Sigmoid colon (tissue), 7 donors: ENCODE measurements around the gene TMEM94. TPM values are rescaled to one million over a fixed set of nuclear protein-coding genes. Genes with fewer than 3 reads are reported as not detected.

Source experiments
- DNase-seq: peaks from one replicate; pipeline ENCODE4 v3.0.0-alpha.2; 2019
- H3K27ac ChIP-seq, 4 donors: fragments of 200-600 bp; sonication (generic); one replicate each; pipeline ENCODE4 v1.5.1; 2016 to 2019; ENCODE audit warnings: mild to moderate bottlenecking in 1 of 4
- H3K27me3 ChIP-seq, 3 donors: fragments of 200-600 bp; sonication (generic); one replicate each; pipeline ENCODE4 v1.5.1; 2019; ENCODE audit warnings: mild to moderate bottlenecking in 1 of 3
- H3K36me3 ChIP-seq, 4 donors: fragments of 200-600 bp; sonication (generic); one replicate each; pipeline ENCODE4 v1.5.1; 2016 to 2019
- H3K4me1 ChIP-seq, 4 donors: fragments of 200-600 bp; sonication (generic); one replicate each; pipeline ENCODE4 v1.5.1; 2017 to 2019
- H3K4me3 ChIP-seq, 4 donors: fragments of 200-600 bp; sonication (generic); one replicate each; pipeline ENCODE4 v1.5.1; 2017 to 2019; ENCODE audit warnings: mild to moderate bottlenecking in 2 of 4, moderate library complexity in 1 of 4
- H3K9me3 ChIP-seq, 4 donors: fragments of 200-600 bp in 3 of 4; sonication (generic) in 3 of 4; one replicate each; pipeline versions ENCODE4 v1.5.1 to v1.6.1; 2013 to 2019
- EP300 ChIP-seq, 4 donors: sonication (generic); formaldehyde crosslinking; IDR thresholded peaks; one replicate each; pipeline ENCODE4 v1.6.1; 2017; ENCODE audit warnings: antibody characterized with exemption in 4 of 4
- POLR2A ChIP-seq, 2 donors: fragments of 450-650 bp; IDR thresholded peaks; one replicate each; pipeline ENCODE4 v1.6.1; 2016; ENCODE audit warnings: antibody characterized with exemption in 2 of 2, mild to moderate bottlenecking in 2 of 2, moderate library complexity in 2 of 2
- POLR2AphosphoS5 ChIP-seq, 4 donors: sonication (generic); formaldehyde crosslinking; IDR thresholded peaks; one replicate each; pipeline ENCODE4 v1.6.1; 2017; ENCODE audit warnings: antibody characterized with exemption in 4 of 4
- WGBS, 2 donors: extraction: QIAGEN DNeasy Blood & Tissue Kit; methylation state at CpG; one replicate each; pipeline ENCODE4 v1.1.7; 2013; 5-methylcytosine and 5-hydroxymethylcytosine counted together
- intact Hi-C: fragments of 100-400 bp; cut with DNase I; formaldehyde crosslinking; loops from one replicate; pipeline ENCODE4 v1.15.1; 2023
- polyA plus RNA-seq, 3 donors: library from polyadenylated mRNA; stranded (reverse); fragments of 200-250 nt; gene quantifications; one replicate each; pipeline ENCODE4 v1.2.3, GENCODE V29; 2013
- total RNA-seq, 4 donors: library from RNA; depleted of rRNA; stranded (reverse); fragments of >200 nt; gene quantifications; one replicate each; pipeline ENCODE4 v1.1.0, GENCODE V29; 2016
- TF ChIP-seq, protein P1 (sequence below), 4 experiments: fragments of 450-650 bp in 3 of 4; fragments of 200-600 bp in 1 of 4; IDR thresholded peaks; one replicate each; pipeline ENCODE4 v1.5.1; 2016 to 2019; ENCODE audit warnings: antibody characterized with exemption in 4 of 4, mild to moderate bottlenecking in 3 of 4, moderate library complexity in 2 of 4
- donor health status: healthy with polysubstance abuse.
- donor health status: Bipolar disorder and iron deficiency.
- donor health status: healthy.

TMEM94 gene
- total and polyA plus RNA-seq, 7 donors, result 6.2 to 74.8 (median 31.3) TPM

DNA sequence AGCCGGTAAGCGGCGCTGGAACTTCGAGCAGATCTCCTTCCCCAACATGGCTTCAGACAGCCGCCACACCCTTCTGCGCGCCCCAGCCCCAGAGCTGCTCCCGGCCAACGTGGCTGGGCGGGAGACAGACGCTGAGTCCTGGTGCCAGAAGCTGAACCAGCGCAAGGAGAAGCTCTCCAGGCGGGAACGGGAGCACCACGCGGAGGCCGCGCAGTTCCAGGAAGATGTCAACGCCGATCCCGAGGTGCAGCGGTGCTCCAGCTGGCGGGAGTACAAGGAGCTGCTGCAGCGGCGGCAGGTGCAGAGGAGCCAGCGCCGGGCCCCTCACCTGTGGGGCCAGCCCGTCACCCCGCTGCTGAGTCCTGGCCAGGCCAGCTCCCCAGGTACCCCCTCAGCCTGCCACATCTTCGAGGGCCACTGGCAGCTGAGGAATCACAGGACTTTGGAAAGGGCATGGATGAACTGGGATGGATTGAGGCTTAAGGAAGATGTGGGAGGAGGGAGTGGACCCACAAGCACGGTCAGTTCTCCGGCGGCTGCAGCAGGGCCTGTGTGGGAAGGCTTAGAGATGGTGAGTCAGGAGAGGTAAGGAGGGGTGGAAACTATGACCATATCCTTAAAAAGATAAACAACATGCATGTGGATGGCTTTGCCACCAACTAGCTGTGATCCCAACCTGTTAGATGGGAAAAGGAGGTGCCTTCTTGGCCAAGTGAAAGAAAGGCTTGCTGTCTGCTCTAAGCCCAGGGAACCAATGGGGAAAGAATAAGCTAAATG lies 65.7 kb downstream of the TMEM94 start:
- no peak for DNase-seq
- TF ChIP-seq POLR2A (IDR thresholded peaks at IDR 0.05), result no peak
- TF ChIP-seq EP300 (IDR thresholded peaks at IDR 0.05), result no peak
- TF ChIP-seq, protein P1, sequence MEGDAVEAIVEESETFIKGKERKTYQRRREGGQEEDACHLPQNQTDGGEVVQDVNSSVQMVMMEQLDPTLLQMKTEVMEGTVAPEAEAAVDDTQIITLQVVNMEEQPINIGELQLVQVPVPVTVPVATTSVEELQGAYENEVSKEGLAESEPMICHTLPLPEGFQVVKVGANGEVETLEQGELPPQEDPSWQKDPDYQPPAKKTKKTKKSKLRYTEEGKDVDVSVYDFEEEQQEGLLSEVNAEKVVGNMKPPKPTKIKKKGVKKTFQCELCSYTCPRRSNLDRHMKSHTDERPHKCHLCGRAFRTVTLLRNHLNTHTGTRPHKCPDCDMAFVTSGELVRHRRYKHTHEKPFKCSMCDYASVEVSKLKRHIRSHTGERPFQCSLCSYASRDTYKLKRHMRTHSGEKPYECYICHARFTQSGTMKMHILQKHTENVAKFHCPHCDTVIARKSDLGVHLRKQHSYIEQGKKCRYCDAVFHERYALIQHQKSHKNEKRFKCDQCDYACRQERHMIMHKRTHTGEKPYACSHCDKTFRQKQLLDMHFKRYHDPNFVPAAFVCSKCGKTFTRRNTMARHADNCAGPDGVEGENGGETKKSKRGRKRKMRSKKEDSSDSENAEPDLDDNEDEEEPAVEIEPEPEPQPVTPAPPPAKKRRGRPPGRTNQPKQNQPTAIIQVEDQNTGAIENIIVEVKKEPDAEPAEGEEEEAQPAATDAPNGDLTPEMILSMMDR (IDR thresholded peaks at IDR 0.05), result no peak
- no peak for TF ChIP-seq POLR2AphosphoS5 (IDR thresholded peaks at IDR 0.05)
- intact Hi-C loops, result no loop called here
- 91 to 94% methylated on average over 33 of the region's 33 CpGs for WGBS, 2 donors
- Histone ChIP-seq H3K36me3 (peaks cover 0 to 15% (median 0%) of the 10 kb centered on the region in 4 donors), H3K4me1 (peaks cover 0 to 32% (median 28%) of the 10 kb centered on the region in 4 donors), H3K4me3 (no peak overlapping the region), H3K27me3 (peaks cover 0 to 10% (median 0%) of the 10 kb centered on the region in 3 donors), H3K9me3 (no peaks in the 10 kb centered on the region), H3K27ac (no peak overlapping the region)

DNA sequence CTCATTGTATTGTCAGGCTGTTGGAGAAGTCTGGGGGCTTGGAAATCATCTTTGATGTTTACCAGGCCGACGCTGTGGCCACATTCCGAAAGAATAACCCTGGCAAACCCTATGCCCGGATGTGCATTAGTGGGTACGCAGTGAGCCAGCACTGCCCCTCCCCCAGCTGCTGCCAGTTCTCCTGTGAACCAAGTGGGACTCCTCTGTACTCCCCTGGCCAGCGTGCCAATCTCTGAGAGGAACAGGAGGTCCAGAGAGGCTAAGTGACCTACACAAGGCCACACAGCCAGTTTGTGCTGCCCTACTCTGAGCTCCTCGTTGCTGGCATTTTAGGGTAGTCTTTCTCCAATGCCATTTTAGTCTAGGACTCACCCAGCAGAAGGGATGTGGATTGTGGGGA lies 67.2 kb downstream of the TMEM94 start:
- WGBS, 2 donors, result 89 to 95% methylated on average over 7 of the region's 7 CpGs
- intact Hi-C loops, result loop anchor here (2.0 kb wide), 1 partner anchor 65 kb away; no protein-coding TSS in a partner anchor
- H3K4me1 ChIP-seq, result peaks cover 0 to 22% (median 18%) of the 10 kb centered on the region in 4 donors
- peaks cover 0 to 10% (median 0%) of the 10 kb centered on the region in 3 donors for H3K27me3 ChIP-seq
- peaks cover 0 to 15% (median 0%) of the 10 kb centered on the region in 4 donors for H3K36me3 ChIP-seq
- H3K4me3 ChIP-seq, result no peak overlapping the region
- H3K27ac ChIP-seq, result no peak overlapping the region
- H3K9me3 ChIP-seq, result no peaks in the 10 kb centered on the region
- DNase-seq, result no peak
- TF ChIP-seq EP300 (IDR thresholded peaks at IDR 0.05), result no peak
- TF ChIP-seq POLR2AphosphoS5 (IDR thresholded peaks at IDR 0.05), result no peak
- no peak for TF ChIP-seq POLR2A (IDR thresholded peaks at IDR 0.05)
- TF ChIP-seq, protein P1 (IDR thresholded peaks at IDR 0.05), result no peak

DNA sequence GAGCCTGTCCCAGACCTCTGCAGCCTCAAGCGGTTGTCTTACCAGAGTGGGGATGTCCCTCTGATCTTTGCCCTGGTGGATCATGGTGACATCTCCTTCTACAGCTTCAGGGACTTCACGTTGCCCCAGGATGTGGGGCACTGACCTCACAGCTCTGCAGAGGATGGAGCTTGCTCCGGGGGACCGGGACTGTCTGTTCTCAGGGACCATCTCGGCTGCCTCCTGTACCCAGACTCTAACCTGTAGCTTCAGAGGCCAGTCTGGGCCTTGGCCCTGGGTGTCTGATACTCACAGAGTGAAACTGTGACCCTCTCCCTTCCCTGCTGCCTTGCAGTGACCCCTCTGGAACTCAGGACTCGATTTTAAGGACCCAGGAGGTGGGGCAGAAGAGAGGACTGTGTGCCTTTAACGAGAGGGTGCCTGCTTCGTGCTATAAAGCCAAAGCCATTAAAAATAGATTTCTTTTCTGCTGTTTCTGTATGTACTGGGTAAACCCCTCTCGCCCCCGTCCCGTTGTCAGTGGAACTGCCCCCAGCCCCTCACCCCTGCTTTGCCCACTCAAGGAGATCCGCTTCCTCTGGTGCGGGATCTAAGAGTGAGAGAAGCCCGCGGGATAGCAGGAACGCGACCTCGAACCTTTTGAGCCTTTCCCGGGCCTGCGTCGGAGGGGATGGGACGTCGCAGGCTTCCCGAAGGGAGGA lies 68.0 kb downstream of the TMEM94 start:
- 17 to 29% methylated on average over 24 of the region's 24 CpGs for WGBS, 2 donors

More for the DNA sequence above, 68.0 kb downstream of the TMEM94 start:
- peaks cover 0 to 10% (median 0%) of the 10 kb centered on the region in 3 donors for H3K27me3 ChIP-seq
- H3K9me3 ChIP-seq, result no peaks in the 10 kb centered on the region
- H3K4me3 ChIP-seq, result peak overlapping the region; percentile 37 to 71 (median 60)
- intact Hi-C loops, result loop anchor here (2.0 kb wide), 1 partner anchor 64 kb away; no protein-coding TSS in a partner anchor
- no peak for DNase-seq
- no peak for TF ChIP-seq EP300 (IDR thresholded peaks at IDR 0.05)
- no peak for TF ChIP-seq POLR2AphosphoS5 (IDR thresholded peaks at IDR 0.05)
- no peak for TF ChIP-seq POLR2A (IDR thresholded peaks at IDR 0.05)
- TF ChIP-seq, protein P1 (IDR thresholded peaks at IDR 0.05), result no peak
- peak overlapping the region; percentile 52 to 70 (median 64) for H3K27ac ChIP-seq
- H3K36me3 ChIP-seq, result peaks cover 0 to 14% (median 0%) of the 10 kb centered on the region in 4 donors
- peaks cover 0 to 22% (median 18%) of the 10 kb centered on the region in 4 donors for H3K4me1 ChIP-seq
